Activated T-helper 2 cell treated with anti-CD3 and anti-CD28 coated beads, Interferon-gamma antibody, Interleukin-2, Interleukin-4, amounts not matched to agents 10 μg/mL and 5 μg/mL and 100 μg/mL, durations not matched to agents 14 hours and 24 hours and 36 hours (primary cell): ENCODE measurements around the gene LSM12. TPM values are rescaled to one million over a fixed set of nuclear protein-coding genes. Genes with fewer than 3 reads are reported as not detected.
"Not testable (repeated sequence)": the region's sequence is repeated elsewhere in the genome, so short reads cannot be mapped to it uniquely, and the experiment has no call there.

Experiments used
- DNase-seq: peaks from one replicate; pipeline ENCODE4 v3.0.0; 2021; ENCODE audit warnings: low spot score
- H3K27ac Mint-ChIP-seq: one replicate; pipeline ENCODE4 v1.8.0; 2021; ENCODE audit warnings: mixed read lengths
- H3K27me3 Mint-ChIP-seq: one replicate; pipeline ENCODE4 v1.8.0; 2021; ENCODE audit warnings: low read depth, mixed read lengths
- H3K36me3 Mint-ChIP-seq: one replicate; pipeline ENCODE4 v1.8.0; 2021; ENCODE audit warnings: low read depth, mixed read lengths
- H3K4me1 Mint-ChIP-seq: one replicate; pipeline ENCODE4 v1.8.0; 2021; ENCODE audit warnings: low read depth, mixed read lengths
- H3K4me3 Mint-ChIP-seq: one replicate; pipeline ENCODE4 v1.8.0; 2021; ENCODE audit warnings: low read depth, mild to moderate bottlenecking, moderate library complexity, mixed read lengths
- H3K9me3 Mint-ChIP-seq: one replicate; pipeline ENCODE4 v1.8.0; 2021; ENCODE audit warnings: mixed read lengths
- intact Hi-C: fragments of 100-400 bp; cut with micrococcal nuclease; formaldehyde crosslinking; loops from one replicate; pipeline ENCODE4 v1.15.1; 2023
- total RNA-seq: library from RNA; stranded (reverse); gene quantifications from 2 replicates; pipeline ENCODE4 v1.2.3, GENCODE V29; 2022

LSM12 gene
- total RNA-seq, 1 donor from 2014 or later: 88.4 TPM

- H3K4me3 Mint-ChIP-seq: no peak within 1 kb of the TSS
- H3K27ac Mint-ChIP-seq: no peak within 1 kb of the TSS
- intact Hi-C loops: no loop called here
- H3K36me3 Mint-ChIP-seq: peaks cover 8% of the 10 kb centered on the region
- H3K9me3 Mint-ChIP-seq: no peaks in the 10 kb centered on the region
- peaks cover 24% of the 10 kb centered on the region for H3K27me3 Mint-ChIP-seq
- peaks cover 13% of the 10 kb centered on the region for H3K4me1 Mint-ChIP-seq
- no peak for DNase-seq
Measured at GRCh38 chr17:44004077-44004760, 62.3 kb downstream of the LSM12 start, which contains the start of gene NAGS. TSS of gene NAGS (plus strand) at chr17:44004622. CDS start at chr17:44004664, 42 bp downstream.

GRCh38 chr17:44002141-44002848 is 64.2 kb downstream of the LSM12 start:
- no peak for DNase-seq
- H3K4me1 Mint-ChIP-seq: peaks cover 6% of the 10 kb centered on the region
- peaks cover 29% of the 10 kb centered on the region for H3K27me3 Mint-ChIP-seq
- no peak overlapping the region for H3K4me3 Mint-ChIP-seq
- H3K27ac Mint-ChIP-seq: no peak overlapping the region
- peaks cover 5% of the 10 kb centered on the region for H3K36me3 Mint-ChIP-seq
- no peaks in the 10 kb centered on the region for H3K9me3 Mint-ChIP-seq
- intact Hi-C loops: no loop called here

GRCh38 chr17:44001461-44001920 is 65.0 kb downstream of the LSM12 start:
- intact Hi-C loops: no loop called here
- Mint-ChIP-seq H3K4me3 (no peak overlapping the region), H3K36me3 (peaks cover 5% of the 10 kb centered on the region), H3K4me1 (peaks cover 6% of the 10 kb centered on the region), H3K27me3 (peaks cover 27% of the 10 kb centered on the region), H3K27ac (no peak overlapping the region), H3K9me3 (no peaks in the 10 kb centered on the region)
- DNase-seq: no peak

- Mint-ChIP-seq H3K9me3 (no peaks in the 10 kb centered on the region), H3K27me3 (peaks cover 24% of the 10 kb centered on the region), H3K36me3 (peaks cover under 1% of the 10 kb centered on the region), H3K4me3 (no peak overlapping the region), H3K27ac (no peak overlapping the region), H3K4me1 (peaks cover under 1% of the 10 kb centered on the region)
- no peak for DNase-seq
- intact Hi-C loops: no loop called here
Measured at GRCh38 chr17:44000871-44001460, 65.5 kb downstream of the LSM12 start.

GRCh38 chr17:44000141-44000860 is 66.2 kb downstream of the LSM12 start:
- no peaks in the 10 kb centered on the region for H3K9me3 Mint-ChIP-seq

GRCh38 chr17:43999024-43999423 is 67.4 kb downstream of the LSM12 start:
- intact Hi-C loops: no loop called here
- DNase-seq: no peak

More at GRCh38 chr17:44000141-44000860, 66.2 kb downstream of the LSM12 start:
- no peak overlapping the region for H3K4me3 Mint-ChIP-seq
- DNase-seq: no peak
- intact Hi-C loops: no loop called here
- H3K27ac Mint-ChIP-seq: no peak overlapping the region
- H3K36me3 Mint-ChIP-seq: no peaks in the 10 kb centered on the region
- H3K27me3 Mint-ChIP-seq: peaks cover 23% of the 10 kb centered on the region
- no peaks in the 10 kb centered on the region for H3K4me1 Mint-ChIP-seq

GRCh38 chr17:43998552-43998951 is 67.9 kb downstream of the LSM12 start:
- peaks cover 24% of the 10 kb centered on the region for H3K27me3 Mint-ChIP-seq
- H3K4me1 Mint-ChIP-seq: no peaks in the 10 kb centered on the region
- no peak for DNase-seq
- intact Hi-C loops: no loop called here
- no peaks in the 10 kb centered on the region for H3K36me3 Mint-ChIP-seq
- H3K27ac Mint-ChIP-seq: no peak overlapping the region
- no peak overlapping the region for H3K4me3 Mint-ChIP-seq
- no peaks in the 10 kb centered on the region for H3K9me3 Mint-ChIP-seq

More at GRCh38 chr17:43999024-43999423, 67.4 kb downstream of the LSM12 start:
- Mint-ChIP-seq H3K36me3 (no peaks in the 10 kb centered on the region), H3K4me1 (no peaks in the 10 kb centered on the region), H3K4me3 (no peak overlapping the region), H3K27ac (no peak overlapping the region), H3K27me3 (peaks cover 26% of the 10 kb centered on the region), H3K9me3 (no peaks in the 10 kb centered on the region)

- H3K4me3 Mint-ChIP-seq, H3K9me3 Mint-ChIP-seq, DNase-seq, H3K27ac Mint-ChIP-seq, intact Hi-C loops, H3K36me3 Mint-ChIP-seq, H3K4me1 Mint-ChIP-seq: not testable (repeated sequence)
- peaks cover 22% of the 10 kb centered on the region for H3K27me3 Mint-ChIP-seq
Measured at GRCh38 chr17:43997180-43997579, 69.3 kb downstream of the LSM12 start.

- H3K27me3 Mint-ChIP-seq: peaks cover 18% of the 10 kb centered on the region
- no peaks in the 10 kb centered on the region for H3K4me1 Mint-ChIP-seq
- H3K9me3 Mint-ChIP-seq: no peaks in the 10 kb centered on the region
- no peak overlapping the region for H3K4me3 Mint-ChIP-seq
- H3K27ac Mint-ChIP-seq: no peak overlapping the region
- no peak for DNase-seq
- intact Hi-C loops: loop anchor here (1.0 to 2.0 kb wide), 2 partner anchors 51 to 84 kb away; no protein-coding TSS in a partner anchor
- H3K36me3 Mint-ChIP-seq: no peaks in the 10 kb centered on the region
Measured at GRCh38 chr17:43995150-43995471, 71.4 kb downstream of the LSM12 start.

GRCh38 chr17:43994272-43995149 is 72.0 kb downstream of the LSM12 start:
- Mint-ChIP-seq H3K36me3 (no peaks in the 10 kb centered on the region), H3K9me3 (no peaks in the 10 kb centered on the region), H3K4me3 (no peak overlapping the region), H3K27me3 (peaks cover 18% of the 10 kb centered on the region), H3K27ac (no peak overlapping the region), H3K4me1 (no peaks in the 10 kb centered on the region)
- intact Hi-C loops: loop anchor here (1.0 to 2.0 kb wide), 2 partner anchors 50 to 84 kb away; no protein-coding TSS in a partner anchor
- peak; percentile 54 for DNase-seq

- H3K27ac Mint-ChIP-seq: no peak overlapping the region
- no peaks in the 10 kb centered on the region for H3K4me1 Mint-ChIP-seq
- H3K9me3 Mint-ChIP-seq: no peaks in the 10 kb centered on the region
- H3K36me3 Mint-ChIP-seq: no peaks in the 10 kb centered on the region
- H3K27me3 Mint-ChIP-seq: peaks cover 23% of the 10 kb centered on the region
- intact Hi-C loops: no loop called here
- DNase-seq: no peak
- no peak overlapping the region for H3K4me3 Mint-ChIP-seq
Measured at GRCh38 chr17:43992641-43993040, 73.8 kb downstream of the LSM12 start.

GRCh38 chr17:43988301-43988700 is 78.2 kb downstream of the LSM12 start:
- DNase-seq: no peak
- peaks cover 41% of the 10 kb centered on the region for H3K27me3 Mint-ChIP-seq
- no peaks in the 10 kb centered on the region for H3K9me3 Mint-ChIP-seq
- H3K4me1 Mint-ChIP-seq: peaks cover 1% of the 10 kb centered on the region
- no peak overlapping the region for H3K27ac Mint-ChIP-seq
- H3K36me3 Mint-ChIP-seq: no peaks in the 10 kb centered on the region
- no peak overlapping the region for H3K4me3 Mint-ChIP-seq
- intact Hi-C loops: no loop called here
